Astrocyte (in vitro differentiated cells and primary cell): ENCODE results near the gene TMCO6.

ENCODE experiments used
- CTCF ChIP-seq: IDR thresholded peaks from 2 replicates; pipeline ENCODE4 v1.5.1; 2011; ENCODE audit warnings: low read depth, mild to moderate bottlenecking, inconsistent platforms, low read length, moderate library complexity; ENCODE audit not compliant: insufficient read depth
- EZH2 ChIP-seq: IDR thresholded peaks from 2 replicates; pipeline ENCODE4 v1.6.1; 2012; ENCODE audit warnings: mild to moderate bottlenecking, low read length, inconsistent platforms; ENCODE audit not compliant: insufficient read depth

GRCh38 chr5:140596321-140596741 lies 42.9 kb upstream of the TMCO6 start:
- TF ChIP-seq CTCF: no peak
- no peak for TF ChIP-seq EZH2
